K562 (cell line): Measurements from ENCODE around the gene COL23A1. TPM values are rescaled to one million over a fixed set of nuclear protein-coding genes. Genes with fewer than 3 reads are reported as not detected.

ENCODE experiments used
- ATAC-seq: fragments of 200-7000 bp; cut with Tn5 transposase; 3 replicates; pipeline ENCODE4 v1.9.1; 2020; ENCODE audit warnings: moderate library complexity
- BruUV-seq: library from RNA; stranded (reverse); fragments of 400-500 nt; replicated peaks from 2 replicates; lab custom pipeline; 2021; lab: Mats Ljungman, UMichigan
- CTCF ChIA-PET: fragments of 300-600 bp; formaldehyde crosslinking; extraction: SDS; loops from one replicate; lab custom pipeline; 2021; ENCODE audit warnings: low intra/inter-chr PET ratio; lab: Yijun Ruan, JAX
- POLR2A ChIA-PET: fragments of 300-600, 350-650 bp; sonication (Branson Sonifier 250); formaldehyde crosslinking; extraction: SDS; loops from one replicate; lab custom pipeline; 2021; ENCODE audit warnings: antibody characterized with exemption, inconsistent platforms; lab: Yijun Ruan, JAX
- DNase-seq, 4 experiments: peaks; one replicate each; pipeline versions ENCODE4 v3.0.0 to v3.0.0-alpha.2; 2011 to 2018; ENCODE audit warnings: low spot score in 3 of 4, mixed read lengths in 3 of 4; ENCODE audit errors: extremely low read depth in 1 of 4
- FAIRE-seq: peaks from 2 replicates; lab custom pipeline; 2011; peaks lifted over from hg19 to GRCh38; lab: Jason Lieb, UNC
- H2AFZ ChIP-seq: 2 replicates; pipeline ENCODE4 v1.6.0; 2011; ENCODE audit warnings: low read depth, low read length, control low read depth, inconsistent platforms
- H3K27ac ChIP-seq: fragments of 200-600 bp; 3 replicates; pipeline ENCODE4 v1.8.0; 2011; ENCODE audit warnings: low read depth, mild to moderate bottlenecking, control low read depth, inconsistent platforms, low read length, moderate library complexity, mixed read lengths; ENCODE audit errors: extremely low read depth
- H3K27me3 ChIP-seq, 2 experiments: fragments of 300-600 bp in 1 of 2; 2 replicates in 1 of 2; 3 replicates in 1 of 2; pipeline versions ENCODE4 v1.6.0 to v1.8.0; 2011; ENCODE audit warnings: inconsistent platforms in 2 of 2, low read length in 2 of 2, mild to moderate bottlenecking in 1 of 2, mixed read lengths in 1 of 2, moderate library complexity in 1 of 2; ENCODE audit not compliant: control insufficient read depth in 2 of 2, insufficient read depth in 2 of 2
- H3K36me3 ChIP-seq: fragments of 300-600 bp; 3 replicates; pipeline ENCODE4 v1.8.0; 2011; ENCODE audit warnings: mild to moderate bottlenecking, low read length, inconsistent platforms; ENCODE audit not compliant: control insufficient read depth, insufficient read depth
- H3K4me1 ChIP-seq, 2 experiments: fragments of 200-600 bp in 1 of 2; replicated peaks in 1 of 2; 2 replicates in 1 of 2; 3 replicates in 1 of 2; pipeline versions ENCODE4 v1.5.1 to v1.8.0; 2011; ENCODE audit warnings: inconsistent platforms in 2 of 2, low read length in 2 of 2, mild to moderate bottlenecking in 1 of 2, mixed read lengths in 1 of 2, moderate library complexity in 1 of 2; ENCODE audit not compliant: control insufficient read depth in 2 of 2, insufficient read depth in 2 of 2
- H3K4me2 ChIP-seq: 2 replicates; pipeline ENCODE4 v1.6.1; 2011; ENCODE audit warnings: low read length, control low read depth, inconsistent platforms, mixed read lengths; ENCODE audit not compliant: insufficient read depth
- H3K4me3 ChIP-seq: fragments of 200-600 bp; sonication (generic), shearing (Covaris generic); 2 replicates; pipeline ENCODE4 v1.5.1; 2016; ENCODE audit warnings: control low read depth, inconsistent platforms
- H3K79me2 ChIP-seq: fragments of 200-600 bp; 3 replicates; pipeline ENCODE4 v1.8.0; 2011; ENCODE audit warnings: low read length, inconsistent platforms; ENCODE audit not compliant: control insufficient read depth, insufficient read depth
- H3K9ac ChIP-seq, 2 experiments: 2 replicates each; pipeline versions ENCODE4 v1.6.0 to v1.6.1; 2011; ENCODE audit warnings: low read depth in 2 of 2, low read length in 2 of 2, control low read depth in 1 of 2, inconsistent platforms in 1 of 2, mild to moderate bottlenecking in 1 of 2, mixed read lengths in 1 of 2; ENCODE audit not compliant: insufficient read depth in 1 of 2
- H3K9me1 ChIP-seq: one replicate; pipeline ENCODE4 v1.6.0; 2011; ENCODE audit warnings: inconsistent platforms, mild to moderate bottlenecking, low read length, moderate library complexity; ENCODE audit not compliant: control insufficient read depth, insufficient read depth
- H3K9me3 ChIP-seq: replicated peaks from 2 replicates; pipeline ENCODE4 v1.5.1; 2011; ENCODE audit warnings: low read depth, low read length, inconsistent platforms; ENCODE audit not compliant: control insufficient read depth, insufficient read depth
- H4K20me1 ChIP-seq: replicated peaks from 2 replicates; pipeline ENCODE4 v1.6.1; 2011; ENCODE audit warnings: low read length, inconsistent platforms, mixed read lengths; ENCODE audit not compliant: control insufficient read depth, insufficient read depth
- GTF2E2 ChIP-seq: fragments of 200-800 bp; sonication (Bioruptor generic); IDR thresholded peaks from 2 replicates; pipeline ENCODE4 v1.6.1; 2016; ENCODE audit warnings: missing genetic modification characterization, missing compliant biosample characterization
- KHSRP ChIP-seq: fragments of 450-650 bp; IDR thresholded peaks from 2 replicates; pipeline ENCODE4 v1.6.1; 2017
- LARP7 ChIP-seq: fragments of 450-650 bp; IDR thresholded peaks from 2 replicates; pipeline ENCODE4 v1.6.1; 2016
- NCOA1 ChIP-seq: fragments of 450-650 bp; IDR thresholded peaks from 2 replicates; pipeline ENCODE4 v1.6.1; 2016; ENCODE audit warnings: low read depth
- RBM39 ChIP-seq: fragments of 200-400 bp; formaldehyde crosslinking; optimal IDR thresholded peaks from 2 replicates; pipeline ENCODE3; 2018; ENCODE audit warnings: low read depth, low read length
- ZBTB7A ChIP-seq: IDR thresholded peaks from 2 replicates; pipeline ENCODE4 v1.6.1; 2011; ENCODE audit warnings: low read depth, mild to moderate bottlenecking, low read length, moderate library complexity, borderline replicate concordance; ENCODE audit not compliant: control insufficient read depth
- ZNF274 ChIP-seq: IDR thresholded peaks from 2 replicates; pipeline ENCODE4 v1.6.1; 2011; ENCODE audit warnings: low read depth, mild to moderate bottlenecking, low read length, moderate library complexity, borderline replicate concordance
- ZNF282 ChIP-seq: sonication (generic); formaldehyde crosslinking; IDR thresholded peaks from 2 replicates; pipeline ENCODE4 v1.8.1; 2023; ENCODE audit warnings: missing genetic modification reagents
- WGBS: fragments of 100-300 bp; shearing (Covaris generic); methylation state at CpG from one replicate; pipeline ENCODE4 v1.1.6; 2016; ENCODE audit warnings: low coverage, mixed read lengths; ENCODE audit not compliant: insufficient coverage; ENCODE audit errors: missing lambda C conversion rate; 5-methylcytosine and 5-hydroxymethylcytosine counted together
- in situ Hi-C: fragments of 300-500 bp; cut with MboI; formaldehyde crosslinking; loops from 4 replicates; pipeline ENCODE4 v1.15.0; 2018; ENCODE audit warnings: inconsistent platforms, mixed read lengths
- intact Hi-C: fragments of 100-400 bp; cut with micrococcal nuclease; formaldehyde crosslinking; loops from 2 replicates; pipeline ENCODE4 v1.14.2; 2022
- polyA plus RNA-seq, 8 experiments: library from polyadenylated mRNA; depleted of rRNA in 4 of 8; stranded (reverse) in 5 of 8; unstranded in 3 of 8; fragments of >200 nt; fragmentation: Nextera tagmentation in 2 of 8; fragmentation: Illumina TruSeq in 1 of 8; extraction: Ambion mirVana in 2 of 8; extraction: Trizol in 1 of 8; gene quantifications; 2 replicates each; pipeline versions ENCODE4 v1.2.1 to v1.2.3, GENCODE V29; 2011 to 2014; ENCODE audit warnings: inconsistent platforms in 1 of 8, missing spikeins in 1 of 8
- total RNA-seq, 7 experiments: library from RNA; depleted of rRNA in 6 of 7; stranded (reverse); fragments of >200 nt in 6 of 7; fragmentation: Illumina TruSeq in 2 of 7; extraction: Trizol in 2 of 7; gene quantifications; 2 replicates each; pipeline versions ENCODE4 v1.2.1 to v1.2.3, GENCODE V29; 2011 to 2021; ENCODE audit warnings: low replicate concordance in 1 of 7
- TF ChIP-seq, protein P1 (sequence below): IDR thresholded peaks from 3 replicates; pipeline ENCODE4 v1.6.1; 2011; ENCODE audit warnings: borderline replicate concordance, mild to moderate bottlenecking, moderate library complexity; ENCODE audit not compliant: insufficient read length; ENCODE audit errors: extremely low read depth
- TF ChIP-seq, protein P2 (sequence below), 2 experiments: fragments of 450-650 bp; IDR thresholded peaks; 2 replicates each; pipeline ENCODE4 v1.6.1; 2016
- TF ChIP-seq, protein P3 (sequence below): sonication (generic); formaldehyde crosslinking; IDR thresholded peaks from 2 replicates; pipeline ENCODE4 v1.8.0; 2022; ENCODE audit warnings: mild to moderate bottlenecking, missing genetic modification reagents

COL23A1 gene
- total and polyA plus RNA-seq, 9 of the 15 experiments (the other 6 are each of a cell fraction or from before 2014, with no cell fraction given): 0.09 TPM; not detected in 8

DNA sequence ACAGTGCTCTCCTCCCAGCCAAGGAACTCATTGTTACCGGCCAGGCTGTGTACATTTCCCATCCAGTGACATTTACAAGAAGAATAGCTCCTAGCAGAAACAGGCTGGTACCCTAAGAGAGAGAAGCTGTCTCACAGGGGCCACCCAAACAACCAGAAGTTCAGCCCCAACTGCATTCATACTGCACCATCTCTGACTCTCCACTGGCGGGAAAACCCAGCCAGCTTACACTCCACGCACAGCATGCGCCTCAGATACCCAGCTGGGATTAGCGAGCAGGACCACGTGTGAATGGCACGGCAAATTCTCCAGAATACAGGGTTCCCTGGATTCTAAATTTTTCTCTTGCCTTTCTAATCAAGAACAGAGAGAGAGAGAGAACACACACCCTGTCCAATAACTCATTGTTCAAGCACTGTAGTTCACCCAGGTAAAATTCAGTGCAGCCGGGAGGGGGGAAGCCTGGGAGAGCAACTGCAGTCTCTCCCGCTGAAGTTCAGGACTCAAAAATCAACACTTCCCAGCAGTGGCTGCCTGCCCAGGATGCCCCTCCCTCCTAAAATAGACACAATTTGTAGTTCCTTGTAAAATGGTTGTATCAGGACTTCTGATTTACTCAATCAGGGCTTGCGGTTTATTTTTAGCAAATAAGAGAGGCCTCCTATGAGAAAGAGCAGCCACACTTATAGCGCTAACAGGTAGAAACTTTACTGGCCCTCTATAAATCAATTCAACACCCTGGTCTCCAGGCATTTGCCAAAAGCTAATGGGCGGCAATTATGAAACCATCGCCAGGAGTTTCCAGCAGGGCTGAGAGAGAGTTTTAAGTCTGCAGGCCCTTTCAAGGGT, 2.2 kb downstream of the COL23A1 start (continued):
- TF ChIP-seq, protein P1, sequence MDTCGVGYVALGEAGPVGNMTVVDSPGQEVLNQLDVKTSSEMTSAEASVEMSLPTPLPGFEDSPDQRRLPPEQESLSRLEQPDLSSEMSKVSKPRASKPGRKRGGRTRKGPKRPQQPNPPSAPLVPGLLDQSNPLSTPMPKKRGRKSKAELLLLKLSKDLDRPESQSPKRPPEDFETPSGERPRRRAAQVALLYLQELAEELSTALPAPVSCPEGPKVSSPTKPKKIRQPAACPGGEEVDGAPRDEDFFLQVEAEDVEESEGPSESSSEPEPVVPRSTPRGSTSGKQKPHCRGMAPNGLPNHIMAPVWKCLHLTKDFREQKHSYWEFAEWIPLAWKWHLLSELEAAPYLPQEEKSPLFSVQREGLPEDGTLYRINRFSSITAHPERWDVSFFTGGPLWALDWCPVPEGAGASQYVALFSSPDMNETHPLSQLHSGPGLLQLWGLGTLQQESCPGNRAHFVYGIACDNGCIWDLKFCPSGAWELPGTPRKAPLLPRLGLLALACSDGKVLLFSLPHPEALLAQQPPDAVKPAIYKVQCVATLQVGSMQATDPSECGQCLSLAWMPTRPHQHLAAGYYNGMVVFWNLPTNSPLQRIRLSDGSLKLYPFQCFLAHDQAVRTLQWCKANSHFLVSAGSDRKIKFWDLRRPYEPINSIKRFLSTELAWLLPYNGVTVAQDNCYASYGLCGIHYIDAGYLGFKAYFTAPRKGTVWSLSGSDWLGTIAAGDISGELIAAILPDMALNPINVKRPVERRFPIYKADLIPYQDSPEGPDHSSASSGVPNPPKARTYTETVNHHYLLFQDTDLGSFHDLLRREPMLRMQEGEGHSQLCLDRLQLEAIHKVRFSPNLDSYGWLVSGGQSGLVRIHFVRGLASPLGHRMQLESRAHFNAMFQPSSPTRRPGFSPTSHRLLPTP: no peak
- TF ChIP-seq GTF2E2 (tag) (no peak), ZNF282 (CRISPR knock-in tag) (no peak)

DNA sequence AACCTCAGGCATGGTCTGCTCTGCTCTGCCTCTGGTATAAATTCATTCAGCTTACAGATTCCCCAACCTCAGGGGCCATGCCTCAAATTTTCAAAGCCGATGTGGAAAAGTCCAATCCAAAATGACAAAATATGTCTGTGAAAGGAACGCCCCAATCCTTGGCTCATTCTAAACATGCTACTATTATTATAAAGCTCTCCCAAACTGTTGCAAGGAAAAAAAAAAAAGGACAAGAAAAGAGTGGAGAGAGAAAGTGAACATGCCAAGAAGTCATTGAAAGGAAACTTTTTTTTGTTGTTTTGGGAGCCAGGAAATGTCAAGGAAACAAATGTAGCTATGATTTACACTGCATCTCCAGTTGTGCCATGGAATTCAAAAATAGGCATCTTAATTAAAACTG, 3.8 kb downstream of the COL23A1 start:
- Histone ChIP-seq H3K9me1 (no peaks in the 10 kb centered on the region), H3K9me3 (no peaks in the 10 kb centered on the region), H2AFZ (no peak overlapping the region), H3K4me2 (no peak overlapping the region), H3K36me3 (no peaks in the 10 kb centered on the region), H4K20me1 (no peaks in the 10 kb centered on the region; the same call in 1 of the 2 replicates), H3K79me2 (no peaks in the 10 kb centered on the region), H3K27me3 (peaks cover 28 to 59% of the 10 kb centered on the region in 2 experiments), H3K4me1 (peaks cover 0 to 16% of the 10 kb centered on the region in 2 experiments; a peak in 3 of 5 replicates), H3K9ac (no peak overlapping the region), H3K4me3 (no peak overlapping the region), H3K27ac (no peak overlapping the region)
- BruUV-seq: no TSS peak
- ATAC-seq: no peak
- ChIA-PET POLR2A (interaction anchor here (1.1 to 1.2 kb wide), 2 partner anchors 9 to 297 kb away, joined by 3 read pairs; no protein-coding TSS in a partner anchor), CTCF (no interaction called here)
- DNase-seq: no peak
- in situ Hi-C loops (no loop called here), intact Hi-C loops (no loop called here)
- WGBS: 10% methylated on average over 2 of the region's 2 CpGs
- no peak for FAIRE-seq
- TF ChIP-seq, protein P2, sequence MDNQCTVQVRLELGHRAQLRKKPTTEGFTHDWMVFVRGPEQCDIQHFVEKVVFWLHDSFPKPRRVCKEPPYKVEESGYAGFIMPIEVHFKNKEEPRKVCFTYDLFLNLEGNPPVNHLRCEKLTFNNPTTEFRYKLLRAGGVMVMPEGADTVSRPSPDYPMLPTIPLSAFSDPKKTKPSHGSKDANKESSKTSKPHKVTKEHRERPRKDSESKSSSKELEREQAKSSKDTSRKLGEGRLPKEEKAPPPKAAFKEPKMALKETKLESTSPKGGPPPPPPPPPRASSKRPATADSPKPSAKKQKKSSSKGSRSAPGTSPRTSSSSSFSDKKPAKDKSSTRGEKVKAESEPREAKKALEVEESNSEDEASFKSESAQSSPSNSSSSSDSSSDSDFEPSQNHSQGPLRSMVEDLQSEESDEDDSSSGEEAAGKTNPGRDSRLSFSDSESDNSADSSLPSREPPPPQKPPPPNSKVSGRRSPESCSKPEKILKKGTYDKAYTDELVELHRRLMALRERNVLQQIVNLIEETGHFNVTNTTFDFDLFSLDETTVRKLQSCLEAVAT (IDR thresholded peaks at IDR 0.05): no peak
- TF ChIP-seq, protein P3, sequence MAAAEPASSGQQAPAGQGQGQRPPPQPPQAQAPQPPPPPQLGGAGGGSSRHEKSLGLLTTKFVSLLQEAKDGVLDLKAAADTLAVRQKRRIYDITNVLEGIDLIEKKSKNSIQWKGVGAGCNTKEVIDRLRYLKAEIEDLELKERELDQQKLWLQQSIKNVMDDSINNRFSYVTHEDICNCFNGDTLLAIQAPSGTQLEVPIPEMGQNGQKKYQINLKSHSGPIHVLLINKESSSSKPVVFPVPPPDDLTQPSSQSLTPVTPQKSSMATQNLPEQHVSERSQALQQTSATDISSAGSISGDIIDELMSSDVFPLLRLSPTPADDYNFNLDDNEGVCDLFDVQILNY: no peak
- TF ChIP-seq NCOA1 (no peak), ZNF274 (no peak), ZBTB7A (no peak), KHSRP (no peak), RBM39 (no peak), LARP7 (no peak)
